ENCODE measurements around the gene NEU2. TPM values are rescaled to one million over a fixed set of nuclear protein-coding genes. Genes with fewer than 3 reads are reported as not detected.
A peak's percentile ranks its signal among the peaks of the same experiment; 100 is the strongest.

Gene NEU2
- total and polyA plus RNA-seq, 2 of the 13 experiments (the other 11 are each of a cell fraction or from before 2014, with no cell fraction given), result not detected

DNA sequence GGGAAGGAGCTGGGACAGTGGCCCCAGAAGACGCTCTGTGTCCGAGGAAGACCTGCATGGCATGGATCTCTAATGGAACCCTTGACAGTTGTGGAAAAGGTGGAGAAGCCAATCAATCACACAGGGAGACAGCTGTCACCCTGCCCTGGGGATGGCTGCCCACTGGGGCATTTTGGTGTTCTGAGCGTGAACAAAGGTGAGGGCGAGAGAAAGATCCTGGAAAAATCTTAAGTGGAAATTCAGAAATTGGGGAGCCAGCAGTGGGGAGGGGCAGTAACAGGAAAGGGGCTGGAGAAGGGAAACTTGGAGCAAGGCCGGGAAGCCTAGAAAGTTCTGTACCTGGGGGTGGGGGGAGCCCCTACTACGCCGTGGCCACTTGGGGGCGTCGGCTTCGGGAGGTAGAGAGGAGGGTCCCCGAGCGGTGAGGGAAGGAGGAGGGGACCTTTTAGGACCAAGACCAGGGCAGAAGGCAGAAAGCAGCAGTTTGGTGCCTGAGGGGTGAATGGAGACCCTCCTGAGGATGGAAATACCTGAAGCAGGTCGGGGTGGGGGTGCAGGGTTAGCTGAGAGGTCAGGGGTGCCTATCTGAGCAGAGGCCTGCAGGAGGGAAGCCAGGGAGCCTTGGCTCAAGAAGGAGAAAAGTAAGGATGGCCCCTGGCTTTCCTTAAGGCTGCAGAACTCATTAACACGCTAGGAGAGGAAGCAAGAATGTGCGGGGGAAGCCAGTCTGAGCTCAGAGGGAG, 49.4 kb upstream of the NEU2 start:
- no peaks in the 10 kb centered on the region for H3K9me3 ChIP-seq (ENCODE audit: low read length)
- H4K20me1 ChIP-seq (ENCODE audit: insufficient read depth, low read length), result no peaks in the 10 kb centered on the region
- in situ Hi-C loops (cut with HindIII; ENCODE audit: extremely low pct_ligation_motif_present, low pct_unique_long_range_greater_than_20kb) (no loop called here), intact Hi-C loops (cut with micrococcal nuclease; ENCODE audit: unreplicated experiment) (loop anchor here (1.0 to 5.0 kb wide), 2 partner anchors 46 to 69 kb away; no protein-coding TSS in a partner anchor)
- no peak for DNase-seq (ENCODE audit: low spot score)
- H3K4me3 ChIP-seq (replicated peaks in 1 of 3; ENCODE audit: insufficient read depth in 1 of 3, low read depth in 2 of 3, low read length in 3 of 3), result no peak overlapping the region
- peaks cover 2 to 3% of the 10 kb centered on the region in 2 experiments; a peak in 3 of 5 replicates for H3K36me3 ChIP-seq (replicated peaks in 1 of 2; ENCODE audit: control insufficient read depth in 1 of 2, insufficient read depth in 2 of 2, low read length in 2 of 2)
- ATAC-seq, result peak; percentile 34; the same call in 1 of the 3 replicates
- CTCF ChIA-PET (ENCODE audit: low intra/inter-chr PET ratio, low total read pairs), result interaction anchor here (2.5 kb wide), 1 partner anchor 46 kb away, joined by 8 read pairs; no protein-coding TSS in a partner anchor
- BruUV-seq (replicated peaks), result no TSS peak
- H2AFZ ChIP-seq (ENCODE audit: low read length), result no peak overlapping the region
- peaks cover 5% of the 10 kb centered on the region for H3K4me1 ChIP-seq (ENCODE audit: insufficient read depth, low read length)
- no peak for FAIRE-seq
- 88% methylated on average over 15 of the region's 15 CpGs for WGBS (ENCODE audit: low lambda C conversion rate)
- no peaks in the 10 kb centered on the region for H3K27me3 ChIP-seq (ENCODE audit: control insufficient read depth in 1 of 2, insufficient read depth in 2 of 2, low read length in 2 of 2)
- H3K9ac ChIP-seq (ENCODE audit: insufficient read depth, low read depth, low read length), result no peak overlapping the region
- H3K79me2 ChIP-seq (ENCODE audit: insufficient read depth, low read length), result no peaks in the 10 kb centered on the region
- POLR2A ChIA-PET, result no interaction called here
- H3K27ac ChIP-seq (ENCODE audit: extremely low read length, insufficient read depth, low read length), result no peak overlapping the region
- no peak overlapping the region for H3K4me2 ChIP-seq (ENCODE audit: low read depth, low read length)
- TF ChIP-seq NR3C1 (CRISPR knock-in tag; IDR thresholded peaks at IDR 0.05), result no peak
- 0 out of 2 replicates have a peak, but pooled peaks have one; percentile 4 for TF ChIP-seq STAG1 (CRISPR knock-in tag; IDR thresholded peaks at IDR 0.05)
- TF ChIP-seq, protein P1, sequence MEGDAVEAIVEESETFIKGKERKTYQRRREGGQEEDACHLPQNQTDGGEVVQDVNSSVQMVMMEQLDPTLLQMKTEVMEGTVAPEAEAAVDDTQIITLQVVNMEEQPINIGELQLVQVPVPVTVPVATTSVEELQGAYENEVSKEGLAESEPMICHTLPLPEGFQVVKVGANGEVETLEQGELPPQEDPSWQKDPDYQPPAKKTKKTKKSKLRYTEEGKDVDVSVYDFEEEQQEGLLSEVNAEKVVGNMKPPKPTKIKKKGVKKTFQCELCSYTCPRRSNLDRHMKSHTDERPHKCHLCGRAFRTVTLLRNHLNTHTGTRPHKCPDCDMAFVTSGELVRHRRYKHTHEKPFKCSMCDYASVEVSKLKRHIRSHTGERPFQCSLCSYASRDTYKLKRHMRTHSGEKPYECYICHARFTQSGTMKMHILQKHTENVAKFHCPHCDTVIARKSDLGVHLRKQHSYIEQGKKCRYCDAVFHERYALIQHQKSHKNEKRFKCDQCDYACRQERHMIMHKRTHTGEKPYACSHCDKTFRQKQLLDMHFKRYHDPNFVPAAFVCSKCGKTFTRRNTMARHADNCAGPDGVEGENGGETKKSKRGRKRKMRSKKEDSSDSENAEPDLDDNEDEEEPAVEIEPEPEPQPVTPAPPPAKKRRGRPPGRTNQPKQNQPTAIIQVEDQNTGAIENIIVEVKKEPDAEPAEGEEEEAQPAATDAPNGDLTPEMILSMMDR (CRISPR knock-in tag; IDR thresholded peaks at IDR 0.05), result peak; percentile 35

DNA sequence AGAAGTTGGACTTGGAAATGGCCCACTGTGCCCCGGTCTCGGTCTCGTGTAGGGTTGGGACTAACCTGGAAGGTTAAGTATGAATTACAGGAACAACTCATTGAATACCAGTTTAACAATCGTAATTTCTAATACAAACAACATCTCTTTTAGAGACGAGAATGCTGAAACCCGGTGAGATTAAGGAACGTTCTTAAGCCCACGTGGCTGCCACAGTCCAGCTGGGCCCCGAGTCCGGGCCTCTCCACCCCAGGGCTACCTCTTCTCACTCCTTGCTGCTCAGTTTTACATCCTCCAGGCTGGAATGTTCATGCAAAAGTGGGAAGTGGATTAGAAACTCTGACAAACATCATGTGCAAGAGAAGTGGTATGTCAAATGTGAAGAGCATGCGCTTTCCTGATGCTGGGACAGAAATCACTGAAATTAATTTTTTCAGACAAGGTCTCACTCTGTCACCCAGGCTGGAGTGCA, 48.8 kb upstream of the NEU2 start:
- Histone ChIP-seq H3K4me2 (ENCODE audit: low read depth, low read length) (no peak overlapping the region), H3K79me2 (ENCODE audit: insufficient read depth, low read length) (no peaks in the 10 kb centered on the region), H3K4me1 (ENCODE audit: insufficient read depth, low read length) (peaks cover 11% of the 10 kb centered on the region), H4K20me1 (ENCODE audit: insufficient read depth, low read length) (no peaks in the 10 kb centered on the region), H3K27me3 (ENCODE audit: control insufficient read depth in 1 of 2, insufficient read depth in 2 of 2, low read length in 2 of 2) (no peaks in the 10 kb centered on the region), H3K36me3 (replicated peaks in 1 of 2; ENCODE audit: control insufficient read depth in 1 of 2, insufficient read depth in 2 of 2, low read length in 2 of 2) (peaks cover 2 to 3% of the 10 kb centered on the region in 2 experiments; a peak in 3 of 5 replicates), H3K27ac (ENCODE audit: extremely low read length, insufficient read depth, low read length) (no peak overlapping the region), H3K9ac (ENCODE audit: insufficient read depth, low read depth, low read length) (no peak overlapping the region), H3K4me3 (replicated peaks in 1 of 3; ENCODE audit: insufficient read depth in 1 of 3, low read depth in 2 of 3, low read length in 3 of 3) (no peak overlapping the region), H2AFZ (ENCODE audit: low read length) (no peak overlapping the region), H3K9me3 (ENCODE audit: low read length) (no peaks in the 10 kb centered on the region)
- in situ Hi-C loops (cut with HindIII; ENCODE audit: extremely low pct_ligation_motif_present, low pct_unique_long_range_greater_than_20kb) (no loop called here), intact Hi-C loops (cut with micrococcal nuclease; ENCODE audit: unreplicated experiment) (loop anchor here (5.0 kb wide), 1 partner anchor 69 kb away; no protein-coding TSS in a partner anchor)
- ChIA-PET CTCF (ENCODE audit: low intra/inter-chr PET ratio, low total read pairs) (interaction anchor here (2.5 kb wide), 1 partner anchor 45 kb away, joined by 8 read pairs; no protein-coding TSS in a partner anchor), POLR2A (no interaction called here)
- DNase-seq (ENCODE audit: low spot score) (no peak), FAIRE-seq (peak; percentile 18), ATAC-seq (no peak)
- 94% methylated on average over 11 of the region's 11 CpGs for WGBS (ENCODE audit: low lambda C conversion rate)
- BruUV-seq (replicated peaks), result no TSS peak
- no peak for TF ChIP-seq ZNF747 (CRISPR knock-in tag; IDR thresholded peaks at IDR 0.05; ENCODE audit: borderline replicate concordance)
- no peak for TF ChIP-seq ZSCAN9 (CRISPR knock-in tag; IDR thresholded peaks at IDR 0.05; ENCODE audit: borderline replicate concordance)
- TF ChIP-seq RXRA (CRISPR knock-in tag; IDR thresholded peaks at IDR 0.05), result no peak
- TF ChIP-seq, protein P2, sequence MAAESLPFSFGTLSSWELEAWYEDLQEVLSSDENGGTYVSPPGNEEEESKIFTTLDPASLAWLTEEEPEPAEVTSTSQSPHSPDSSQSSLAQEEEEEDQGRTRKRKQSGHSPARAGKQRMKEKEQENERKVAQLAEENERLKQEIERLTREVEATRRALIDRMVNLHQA (CRISPR knock-in tag; IDR thresholded peaks at IDR 0.05), result no peak
- no peak for TF ChIP-seq ZNF530 (CRISPR knock-in tag; IDR thresholded peaks at IDR 0.05; ENCODE audit: low read depth)
- no peak for TF ChIP-seq ZFP36 (IDR thresholded peaks at IDR 0.05; ENCODE audit: borderline replicate concordance, low read depth, low read length, partially characterized antibody)
- TF ChIP-seq, protein P3, sequence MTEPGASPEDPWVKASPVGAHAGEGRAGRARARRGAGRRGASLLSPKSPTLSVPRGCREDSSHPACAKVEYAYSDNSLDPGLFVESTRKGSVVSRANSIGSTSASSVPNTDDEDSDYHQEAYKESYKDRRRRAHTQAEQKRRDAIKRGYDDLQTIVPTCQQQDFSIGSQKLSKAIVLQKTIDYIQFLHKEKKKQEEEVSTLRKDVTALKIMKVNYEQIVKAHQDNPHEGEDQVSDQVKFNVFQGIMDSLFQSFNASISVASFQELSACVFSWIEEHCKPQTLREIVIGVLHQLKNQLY (CRISPR knock-in tag; IDR thresholded peaks at IDR 0.05), result no peak
- TF ChIP-seq RAD21 (CRISPR knock-in tag; IDR thresholded peaks at IDR 0.05), result no peak
- no peak for TF ChIP-seq IKZF1 (IDR thresholded peaks at IDR 0.05)
- TF ChIP-seq MIXL1 (CRISPR knock-in tag; IDR thresholded peaks at IDR 0.05), result no peak
- no peak for TF ChIP-seq CC2D1A (CRISPR knock-in tag; IDR thresholded peaks at IDR 0.05)
- TF ChIP-seq ARHGAP35 (CRISPR knock-in tag; IDR thresholded peaks at IDR 0.05; ENCODE audit: borderline replicate concordance), result no peak
- no peak for TF ChIP-seq SP2 (CRISPR knock-in tag; IDR thresholded peaks at IDR 0.05)

Data from HepG2 (cell line).